ENCODE results near the gene RAD18.

DNA sequence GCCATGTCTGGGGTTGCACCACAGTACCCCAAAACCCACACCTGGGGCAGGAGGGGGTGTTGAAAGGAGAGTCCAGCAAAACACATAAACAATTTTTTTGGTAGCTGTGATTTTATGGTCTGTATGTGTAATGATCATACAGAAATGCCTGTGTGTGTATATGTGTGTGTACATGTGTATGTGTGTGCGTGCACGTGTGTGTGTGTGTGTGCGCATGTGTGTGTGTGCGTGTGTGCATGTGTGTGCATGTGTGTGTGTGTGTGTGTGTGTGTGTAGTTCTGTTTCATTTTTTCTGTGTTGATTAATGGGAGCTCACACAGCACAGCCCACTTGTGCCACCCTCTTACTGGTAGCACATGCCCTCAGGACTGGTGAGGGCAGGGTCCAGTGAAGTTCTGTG, 97.6 kb downstream of the RAD18 start:
- TF ChIP-seq, protein P1, sequence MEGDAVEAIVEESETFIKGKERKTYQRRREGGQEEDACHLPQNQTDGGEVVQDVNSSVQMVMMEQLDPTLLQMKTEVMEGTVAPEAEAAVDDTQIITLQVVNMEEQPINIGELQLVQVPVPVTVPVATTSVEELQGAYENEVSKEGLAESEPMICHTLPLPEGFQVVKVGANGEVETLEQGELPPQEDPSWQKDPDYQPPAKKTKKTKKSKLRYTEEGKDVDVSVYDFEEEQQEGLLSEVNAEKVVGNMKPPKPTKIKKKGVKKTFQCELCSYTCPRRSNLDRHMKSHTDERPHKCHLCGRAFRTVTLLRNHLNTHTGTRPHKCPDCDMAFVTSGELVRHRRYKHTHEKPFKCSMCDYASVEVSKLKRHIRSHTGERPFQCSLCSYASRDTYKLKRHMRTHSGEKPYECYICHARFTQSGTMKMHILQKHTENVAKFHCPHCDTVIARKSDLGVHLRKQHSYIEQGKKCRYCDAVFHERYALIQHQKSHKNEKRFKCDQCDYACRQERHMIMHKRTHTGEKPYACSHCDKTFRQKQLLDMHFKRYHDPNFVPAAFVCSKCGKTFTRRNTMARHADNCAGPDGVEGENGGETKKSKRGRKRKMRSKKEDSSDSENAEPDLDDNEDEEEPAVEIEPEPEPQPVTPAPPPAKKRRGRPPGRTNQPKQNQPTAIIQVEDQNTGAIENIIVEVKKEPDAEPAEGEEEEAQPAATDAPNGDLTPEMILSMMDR (IDR thresholded peaks at IDR 0.05): no peak
- TF ChIP-seq POLR2A (IDR thresholded peaks at IDR 0.05): no peak
- no peak for TF ChIP-seq POLR2AphosphoS5 (IDR thresholded peaks at IDR 0.05; ENCODE audit: insufficient read depth in 1 of 2, low read depth in 1 of 2)

Data from vagina (tissue), 2 donors.